A673 (cell line): Measurements from ENCODE around the gene MET.

Experiments used
- EZH2 ChIP-seq: fragments of 200-600 bp; sonication (generic); IDR thresholded peaks from 2 replicates; pipeline ENCODE4 v1.6.1; 2017; ENCODE audit warnings: borderline replicate concordance, low read depth, mild to moderate bottlenecking, mixed read lengths, antibody characterized with exemption, low read length; ENCODE audit not compliant: poor library complexity, severe bottlenecking
- TF ChIP-seq, protein P1 (sequence below): fragments of 300-800, 200-600 bp; sonication (generic); conservative IDR thresholded peaks from 2 replicates; pipeline ENCODE4 v1.5.1; 2017; ENCODE audit warnings: low read depth, mild to moderate bottlenecking, antibody characterized with exemption, low read length, moderate library complexity, mixed read lengths

DNA sequence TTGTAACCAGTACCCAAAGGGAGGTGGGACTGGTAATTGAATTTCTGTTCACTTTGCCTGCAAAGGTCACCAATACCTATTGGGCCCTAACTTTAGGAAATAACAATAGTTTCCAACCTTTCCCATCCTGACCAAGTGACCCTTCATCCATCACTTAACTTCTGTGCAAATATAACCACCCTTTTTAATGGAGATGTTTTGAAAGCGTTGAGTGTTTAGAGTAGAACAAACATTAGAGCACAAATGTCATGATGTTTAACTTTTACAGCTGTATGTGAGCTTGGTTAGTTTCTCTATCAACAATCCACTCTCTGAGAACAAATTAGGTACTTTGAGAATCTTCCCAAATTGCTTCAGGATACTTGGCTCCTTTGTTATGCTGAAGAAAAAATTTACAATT, 66.4 kb downstream of the MET start:
- TF ChIP-seq, protein P1, sequence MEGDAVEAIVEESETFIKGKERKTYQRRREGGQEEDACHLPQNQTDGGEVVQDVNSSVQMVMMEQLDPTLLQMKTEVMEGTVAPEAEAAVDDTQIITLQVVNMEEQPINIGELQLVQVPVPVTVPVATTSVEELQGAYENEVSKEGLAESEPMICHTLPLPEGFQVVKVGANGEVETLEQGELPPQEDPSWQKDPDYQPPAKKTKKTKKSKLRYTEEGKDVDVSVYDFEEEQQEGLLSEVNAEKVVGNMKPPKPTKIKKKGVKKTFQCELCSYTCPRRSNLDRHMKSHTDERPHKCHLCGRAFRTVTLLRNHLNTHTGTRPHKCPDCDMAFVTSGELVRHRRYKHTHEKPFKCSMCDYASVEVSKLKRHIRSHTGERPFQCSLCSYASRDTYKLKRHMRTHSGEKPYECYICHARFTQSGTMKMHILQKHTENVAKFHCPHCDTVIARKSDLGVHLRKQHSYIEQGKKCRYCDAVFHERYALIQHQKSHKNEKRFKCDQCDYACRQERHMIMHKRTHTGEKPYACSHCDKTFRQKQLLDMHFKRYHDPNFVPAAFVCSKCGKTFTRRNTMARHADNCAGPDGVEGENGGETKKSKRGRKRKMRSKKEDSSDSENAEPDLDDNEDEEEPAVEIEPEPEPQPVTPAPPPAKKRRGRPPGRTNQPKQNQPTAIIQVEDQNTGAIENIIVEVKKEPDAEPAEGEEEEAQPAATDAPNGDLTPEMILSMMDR: no peak
- TF ChIP-seq EZH2: no peak
